Upper lobe of right lung (tissue), 1 donor: Measurements from ENCODE around the gene WDHD1. TPM values are rescaled to one million over a fixed set of nuclear protein-coding genes. Genes with fewer than 3 reads are reported as not detected.
A peak's percentile ranks its signal among the peaks of the same experiment; 100 is the strongest.

ENCODE experiments used
- ATAC-seq: fragments of 200-7000 bp; cut with Tn5 transposase; one replicate; pipeline ENCODE4 v1.9.1; 2020; ENCODE audit warnings: mild to moderate bottlenecking, moderate library complexity
- DNase-seq: peaks from one replicate; pipeline ENCODE4 v3.0.0-alpha.2; 2020
- H3K27ac ChIP-seq: fragments of 200-600 bp; one replicate; pipeline ENCODE4 v1.8.0; 2022
- H3K27me3 ChIP-seq: fragments of 200-600 bp; one replicate; pipeline ENCODE4 v1.8.0; 2022; ENCODE audit warnings: mild to moderate bottlenecking
- H3K36me3 ChIP-seq: fragments of 200-600 bp; one replicate; pipeline ENCODE4 v1.8.0; 2022
- H3K4me1 ChIP-seq: fragments of 200-600 bp; one replicate; pipeline ENCODE4 v1.8.0; 2022
- H3K4me3 ChIP-seq: fragments of 200-600 bp; one replicate; pipeline ENCODE4 v1.8.0; 2022; ENCODE audit warnings: mild to moderate bottlenecking
- H3K9me3 ChIP-seq: fragments of 200-600 bp; one replicate; pipeline ENCODE4 v1.8.0; 2022
- CTCF ChIP-seq: fragments of 200-600 bp; IDR thresholded peaks from one replicate; pipeline ENCODE4 v1.8.0; 2022; ENCODE audit warnings: antibody characterized with exemption
- intact Hi-C: fragments of 100-400 bp; cut with DNase I; formaldehyde crosslinking; loops from one replicate; pipeline ENCODE4 v1.11.0; 2022
- long read RNA-seq: library from polyadenylated mRNA; unstranded; transcript quantifications from one replicate; pipeline ENCODE4 v2.0.0, GENCODE V29; 2021
- total RNA-seq: library from RNA; stranded (reverse); fragmentation: NEBNext Ultra II Directional; extraction: Animal tissue kit (Norgen Biotek cat#: 25700); gene quantifications from one replicate; pipeline ENCODE4 v1.2.1, GENCODE V29; 2021
- donor health status: DM: no; HTN: yes; CAD: no; lungs with severe emphysema.

WDHD1 gene
- 3.5 TPM for total RNA-seq
- long read RNA-seq, full-length matches to known transcripts = 1 of 1 reads
- long read RNA-seq, partial matches to known transcripts = 0 of 1 reads
- long read RNA-seq, other reads (novel, unspliced or antisense) = 0 of 1 reads

GRCh38 chr14:55026793-55027561, at the start of gene WDHD1, which contains the start of gene SOCS4:
WDHD1 (minus strand) TSS chr14:55027099; CDS start chr14:55026787, 312 bp downstream.
SOCS4 (plus strand) TSS chr14:55027236; CDS start chr14:55043042, 15,806 bp downstream.
- Histone ChIP-seq H3K27me3 (no peaks in the 10 kb centered on the region), H3K9me3 (no peaks in the 10 kb centered on the region), H3K4me3 (peak within 1 kb of the TSS; percentile 78), H3K27ac (peak within 1 kb of the TSS; percentile 83), H3K4me1 (peaks cover 34% of the 10 kb centered on the region), H3K36me3 (no peaks in the 10 kb centered on the region)
- TF ChIP-seq CTCF = peak; percentile 17
- ATAC-seq = peak; percentile 100
- DNase-seq = peak; percentile 98
- intact Hi-C loops = no loop called here

- Histone ChIP-seq H3K27ac (no peak overlapping the region), H3K4me3 (no peak overlapping the region), H3K9me3 (no peaks in the 10 kb centered on the region), H3K36me3 (no peaks in the 10 kb centered on the region), H3K27me3 (no peaks in the 10 kb centered on the region), H3K4me1 (peaks cover 14% of the 10 kb centered on the region)
- intact Hi-C loops = no loop called here
- ATAC-seq = no peak
- no peak for DNase-seq
- no peak for TF ChIP-seq CTCF
These were observed 48.8 kb upstream of the WDHD1 start for GRCh38 chr14:55075628-55076175.

GRCh38 chr14:55074662-55075061, 47.8 kb upstream of the WDHD1 start:
- DNase-seq (no peak), ATAC-seq (no peak)
- TF ChIP-seq CTCF = no peak
- H3K27ac ChIP-seq = no peak overlapping the region
- H3K4me1 ChIP-seq = peaks cover 14% of the 10 kb centered on the region
- no peaks in the 10 kb centered on the region for H3K36me3 ChIP-seq
- no peaks in the 10 kb centered on the region for H3K9me3 ChIP-seq
- no peaks in the 10 kb centered on the region for H3K27me3 ChIP-seq
- no peak overlapping the region for H3K4me3 ChIP-seq
- intact Hi-C loops = no loop called here

GRCh38 chr14:55073856-55074255, 47.0 kb upstream of the WDHD1 start:
- intact Hi-C loops = no loop called here
- no peaks in the 10 kb centered on the region for H3K27me3 ChIP-seq
- no peak for TF ChIP-seq CTCF
- no peak for DNase-seq
- H3K4me3 ChIP-seq = no peak overlapping the region
- H3K9me3 ChIP-seq = no peaks in the 10 kb centered on the region
- H3K27ac ChIP-seq = no peak overlapping the region
- no peaks in the 10 kb centered on the region for H3K36me3 ChIP-seq
- ATAC-seq = no peak
- H3K4me1 ChIP-seq = peaks cover 14% of the 10 kb centered on the region

GRCh38 chr14:55071870-55072640, 45.2 kb upstream of the WDHD1 start:
- ATAC-seq = peak; percentile 74
- peaks cover 14% of the 10 kb centered on the region for H3K4me1 ChIP-seq
- intact Hi-C loops = no loop called here
- no peaks in the 10 kb centered on the region for H3K9me3 ChIP-seq
- no peak for DNase-seq
- no peak for TF ChIP-seq CTCF
- no peaks in the 10 kb centered on the region for H3K27me3 ChIP-seq
- H3K27ac ChIP-seq = peak overlapping the region; percentile 11
- no peaks in the 10 kb centered on the region for H3K36me3 ChIP-seq
- no peak overlapping the region for H3K4me3 ChIP-seq
